CD4-positive, alpha-beta T cell treated with Interleukin-1 beta for 1 hour (primary cell): ENCODE data around the gene PAX8.
A peak's percentile ranks its signal among the peaks of the same experiment; 100 is the strongest.

Experiments used
- DNase-seq, 2 donors: peaks; one replicate each; pipeline ENCODE4 v3.0.0-alpha.2; 2020 to 2022

The PAX8 gene

GRCh38 chr2:113181258-113182051 is 97.3 kb downstream of the PAX8 start:
- peak in 1 of 2 donors; percentile 23 for DNase-seq

- peak in 1 of 2 donors; percentile 22 for DNase-seq
Measured at GRCh38 chr2:113180131-113180946, 98.4 kb downstream of the PAX8 start.

GRCh38 chr2:113179446-113180045 is 99.2 kb downstream of the PAX8 start:
- DNase-seq: no peak

GRCh38 chr2:113178891-113179290 is 99.8 kb downstream of the PAX8 start:
- no peak for DNase-seq

GRCh38 chr2:113178069-113178746 is 100.5 kb downstream of the PAX8 start:
- DNase-seq: no peak

GRCh38 chr2:113176696-113177355 is 101.9 kb downstream of the PAX8 start:
- no peak for DNase-seq

- peak in 1 of 2 donors; percentile 45 for DNase-seq
Measured at GRCh38 chr2:113175736-113176695, 102.7 kb downstream of the PAX8 start.

GRCh38 chr2:113175042-113175628 is 103.6 kb downstream of the PAX8 start:
- DNase-seq: peak; percentile 74 to 76

GRCh38 chr2:113174376-113174750 is 104.4 kb downstream of the PAX8 start:
- no peak for DNase-seq

GRCh38 chr2:113173542-113174375 is 105.0 kb downstream of the PAX8 start, which contains the start of gene PSD4:
TSS of gene PSD4 (plus strand) at chr2:113173971. CDS start at chr2:113182457, 8,486 bp downstream.
- peak; percentile 84 to 85 for DNase-seq

- DNase-seq: no peak
Measured at GRCh38 chr2:113172721-113173541, 105.8 kb downstream of the PAX8 start.

- no peak for DNase-seq
Measured at GRCh38 chr2:113171334-113172075, 107.2 kb downstream of the PAX8 start.

GRCh38 chr2:113169586-113169985 is 109.1 kb downstream of the PAX8 start:
- no peak for DNase-seq

GRCh38 chr2:113169002-113169530 is 109.7 kb downstream of the PAX8 start:
- peak in 1 of 2 donors; percentile 66 for DNase-seq

GRCh38 chr2:113167962-113168340 is 110.8 kb downstream of the PAX8 start:
- no peak for DNase-seq

GRCh38 chr2:113167115-113167932 is 111.4 kb downstream of the PAX8 start:
- peak; percentile 43 to 50 for DNase-seq

GRCh38 chr2:113166187-113166645 is 112.5 kb downstream of the PAX8 start:
- no peak for DNase-seq
